Upper lobe of left lung (tissue), 4 donors: ENCODE results near the gene CDH5.

ENCODE experiments used
- CTCF ChIP-seq, 6 experiments: fragments of 450-650 bp in 4 of 6; fragments of 200-600 bp in 2 of 6; sonication (generic) in 2 of 6; IDR thresholded peaks; one replicate each; pipeline ENCODE4 v1.5.1; 2016 to 2019; ENCODE audit warnings: antibody characterized with exemption in 6 of 6
- EP300 ChIP-seq, 4 donors: sonication (generic); formaldehyde crosslinking; IDR thresholded peaks; one replicate each; pipeline ENCODE4 v1.5.1; 2017; ENCODE audit warnings: antibody characterized with exemption in 4 of 4, control low read depth in 2 of 4
- POLR2A ChIP-seq, 4 donors: fragments of 450-650 bp; IDR thresholded peaks; one replicate each; pipeline ENCODE4 v1.5.1; 2016 to 2017; ENCODE audit warnings: antibody characterized with exemption in 4 of 4, mild to moderate bottlenecking in 2 of 4
- POLR2AphosphoS5 ChIP-seq, 2 donors: sonication (generic); formaldehyde crosslinking; IDR thresholded peaks; one replicate each; pipeline ENCODE4 v1.5.1; 2017; ENCODE audit warnings: antibody characterized with exemption in 2 of 2

GRCh38 chr16:66363211-66363777, 3.2 kb upstream of the CDH5 start:
- TF ChIP-seq CTCF (IDR thresholded peaks at IDR 0.05) (no peak), POLR2A (IDR thresholded peaks at IDR 0.05) (no peak), POLR2AphosphoS5 (IDR thresholded peaks at IDR 0.05) (no peak), EP300 (IDR thresholded peaks at IDR 0.05) (no peak)
